ENCODE data around the gene ACTA1.
"Not testable (repeated sequence)": the region's sequence is repeated elsewhere in the genome, so short reads cannot be mapped to it uniquely, and the experiment has no call there.

ACTA1 gene

DNA sequence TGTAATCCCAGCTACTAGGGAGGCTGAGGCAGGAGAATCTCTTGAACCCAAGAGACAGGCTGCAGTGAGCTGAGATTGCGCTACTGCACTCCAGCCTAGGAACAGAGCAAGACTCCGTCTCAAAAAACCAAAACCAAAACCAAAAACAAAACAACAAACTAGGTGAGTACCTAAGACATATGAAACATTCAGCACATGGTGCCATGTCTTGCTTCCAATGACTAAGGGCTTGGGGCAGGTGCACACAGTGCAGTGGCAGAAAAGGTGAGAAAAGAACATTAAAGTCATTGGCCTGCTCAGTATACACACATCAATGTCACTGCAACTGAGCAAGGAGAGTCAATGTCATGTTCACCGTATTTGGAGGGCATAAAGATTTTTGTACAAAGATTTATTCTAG is 4.1 kb upstream of the ACTA1 start:
- DNase-seq: no peak

DNA sequence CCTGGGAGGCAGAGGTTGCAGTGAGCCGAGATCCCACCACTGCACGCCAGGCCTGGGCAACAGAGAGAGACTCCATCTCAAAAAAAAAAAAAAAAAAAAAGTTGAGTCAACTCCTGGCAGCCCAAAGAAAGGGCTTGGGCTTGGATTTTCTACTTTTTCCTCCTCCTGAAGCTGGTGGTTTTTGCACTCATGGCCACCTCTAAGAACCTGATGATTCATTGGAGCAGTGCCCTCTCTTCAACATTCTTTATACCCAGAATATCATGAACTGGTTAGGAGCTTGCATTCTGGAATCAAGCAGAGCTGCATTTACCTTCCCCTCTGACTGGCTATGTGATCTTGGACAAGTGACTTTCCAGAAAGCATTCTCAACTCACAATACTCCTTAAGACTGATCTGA is 3.5 kb upstream of the ACTA1 start:
- no peak for DNase-seq

DNA sequence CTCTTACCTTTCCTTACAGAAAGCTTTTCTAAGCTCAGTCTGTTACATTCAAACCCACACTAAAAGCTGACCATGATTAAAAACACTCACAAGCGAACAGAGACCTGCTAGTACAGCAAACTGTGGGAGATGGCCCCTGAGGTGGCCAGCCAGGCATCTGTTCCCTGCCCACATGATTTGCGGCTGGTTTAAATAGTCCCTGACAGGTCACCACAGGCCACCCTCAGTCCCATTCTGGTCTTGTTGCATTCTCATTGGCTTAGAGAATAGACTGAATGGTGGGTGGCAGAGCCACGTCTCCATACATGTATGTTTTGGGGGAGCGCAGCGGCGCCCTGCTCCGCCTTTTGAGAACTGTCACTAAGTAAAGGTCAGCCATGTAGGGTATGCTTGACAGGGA is 2.3 kb upstream of the ACTA1 start:
- DNase-seq: no peak

DNA sequence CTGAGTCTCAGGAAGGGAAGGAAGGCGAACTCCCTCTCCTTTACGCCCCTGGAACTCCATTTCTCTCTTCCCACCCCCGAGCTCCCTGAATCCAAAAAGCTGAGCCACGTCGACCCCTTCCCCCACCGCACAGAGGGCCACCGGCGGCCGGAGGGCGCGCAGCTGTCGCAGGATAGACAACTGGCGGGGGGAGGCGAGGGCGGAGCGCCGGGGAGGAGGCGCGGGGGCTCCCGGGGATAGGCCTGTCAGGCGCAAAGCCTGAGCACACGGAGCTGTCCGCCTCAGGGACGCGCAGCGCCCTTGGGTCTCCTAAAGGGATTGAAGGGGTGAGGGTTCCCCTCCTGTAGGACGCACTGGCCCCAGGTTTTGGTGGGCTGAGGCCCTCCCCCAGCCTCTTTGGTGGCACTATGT is 752 bp upstream of the ACTA1 start:
- DNase-seq: no peak

DNA sequence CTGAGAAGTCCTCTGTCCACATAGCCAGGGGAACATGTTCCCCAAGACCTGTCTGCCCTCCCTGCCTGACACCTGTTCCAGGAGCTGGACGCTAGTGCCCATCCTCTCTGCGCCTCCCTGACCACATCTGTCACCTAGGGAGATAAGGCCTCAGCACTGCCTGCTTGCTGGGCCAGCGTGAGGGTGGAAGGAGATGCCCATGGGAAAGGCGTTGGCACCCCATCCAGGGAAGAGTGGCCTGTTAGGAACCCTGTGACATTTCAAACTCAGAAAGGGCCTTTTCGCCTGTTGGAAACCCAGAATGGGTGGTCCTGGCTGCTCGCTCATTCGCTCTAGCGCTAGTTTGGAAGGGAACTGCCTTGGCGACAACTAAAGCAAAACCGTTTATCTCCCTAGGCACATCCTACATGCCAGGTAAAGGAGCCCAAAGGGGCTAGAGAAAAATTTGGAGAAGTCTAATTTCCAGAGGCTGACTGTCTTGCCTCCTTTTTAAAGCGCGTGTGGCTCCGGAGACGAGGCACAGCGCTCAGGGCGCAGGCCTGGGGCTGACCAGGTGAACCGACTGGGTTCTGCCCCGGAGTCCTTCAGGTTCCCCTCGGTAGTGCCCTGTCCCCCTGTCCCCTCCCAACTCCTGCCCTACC is 410 bp downstream of the ACTA1 start:
- DNase-seq: no peak

DNA sequence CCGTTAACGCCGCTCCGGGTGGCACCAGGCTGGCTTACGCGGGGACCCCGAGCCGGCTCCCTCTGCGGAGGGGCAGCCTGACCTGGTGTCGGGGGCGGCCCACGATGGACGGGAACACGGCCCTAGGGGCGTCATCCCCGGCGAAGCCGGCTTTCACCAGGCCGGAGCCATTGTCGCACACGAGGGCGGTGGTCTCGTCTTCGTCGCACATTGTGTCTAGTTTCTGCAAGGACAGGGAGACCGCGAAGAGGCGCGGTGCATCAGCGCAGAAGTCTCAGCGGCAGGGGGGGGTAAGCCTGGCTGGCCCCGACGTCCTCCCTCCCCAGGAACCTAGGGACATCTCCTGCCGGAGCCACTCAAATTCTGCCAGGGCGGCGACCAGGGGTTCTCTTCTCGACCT is 989 bp downstream of the ACTA1 start:
- DNase-seq: no peak

DNA sequence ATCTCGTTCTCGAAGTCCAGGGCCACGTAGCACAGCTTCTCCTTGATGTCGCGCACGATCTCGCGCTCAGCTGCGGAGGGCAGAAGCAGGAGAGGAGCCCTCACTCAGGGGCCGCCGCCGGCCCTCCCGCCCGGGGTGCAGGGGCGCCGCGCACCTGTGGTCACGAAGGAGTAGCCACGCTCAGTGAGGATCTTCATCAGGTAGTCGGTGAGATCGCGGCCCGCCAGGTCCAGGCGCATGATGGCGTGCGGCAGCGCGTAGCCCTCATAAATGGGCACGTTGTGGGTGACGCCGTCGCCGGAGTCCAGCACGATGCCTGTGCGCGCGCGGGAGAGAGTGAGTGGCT is 1.8 kb downstream of the ACTA1 start:
- no peak for DNase-seq

DNA sequence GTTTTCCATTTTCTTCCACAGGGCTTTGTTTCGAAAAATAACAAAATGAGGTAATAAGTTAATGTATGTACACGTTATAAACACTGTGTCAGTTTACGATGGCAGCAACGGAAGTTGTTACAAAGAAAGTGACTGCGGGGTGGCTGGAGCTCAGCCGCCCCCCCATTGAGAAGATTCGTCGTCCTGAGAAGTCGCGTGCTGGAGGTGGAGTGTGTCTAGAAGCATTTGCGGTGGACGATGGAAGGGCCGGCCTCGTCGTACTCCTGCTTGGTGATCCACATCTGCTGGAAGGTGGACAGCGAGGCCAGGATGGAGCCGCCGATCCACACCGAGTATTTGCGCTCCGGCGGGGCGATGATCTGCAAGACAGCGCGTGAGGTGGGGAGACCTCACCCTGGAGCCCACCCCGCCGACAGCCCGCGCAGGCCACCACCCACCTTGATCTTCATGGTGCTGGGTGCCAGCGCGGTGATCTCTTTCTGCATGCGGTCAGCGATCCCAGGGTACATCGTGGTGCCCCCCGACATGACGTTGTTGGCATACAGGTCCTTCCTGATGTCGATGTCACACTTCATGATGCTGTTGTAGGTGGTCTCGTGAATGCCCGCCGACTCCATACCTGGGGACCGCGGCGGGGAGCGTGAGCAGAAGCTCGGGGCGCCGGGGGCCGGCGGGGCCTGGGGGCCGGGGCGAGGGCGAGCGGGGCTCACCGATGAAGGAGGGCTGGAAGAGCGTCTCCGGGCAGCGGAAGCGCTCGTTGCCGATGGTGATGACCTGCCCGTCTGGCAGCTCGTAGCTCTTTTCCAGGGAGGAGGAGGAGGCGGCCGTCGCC is 2.4 kb downstream of the ACTA1 start:
- peak in 1 of 6 experiments; percentile 16 for DNase-seq

DNA sequence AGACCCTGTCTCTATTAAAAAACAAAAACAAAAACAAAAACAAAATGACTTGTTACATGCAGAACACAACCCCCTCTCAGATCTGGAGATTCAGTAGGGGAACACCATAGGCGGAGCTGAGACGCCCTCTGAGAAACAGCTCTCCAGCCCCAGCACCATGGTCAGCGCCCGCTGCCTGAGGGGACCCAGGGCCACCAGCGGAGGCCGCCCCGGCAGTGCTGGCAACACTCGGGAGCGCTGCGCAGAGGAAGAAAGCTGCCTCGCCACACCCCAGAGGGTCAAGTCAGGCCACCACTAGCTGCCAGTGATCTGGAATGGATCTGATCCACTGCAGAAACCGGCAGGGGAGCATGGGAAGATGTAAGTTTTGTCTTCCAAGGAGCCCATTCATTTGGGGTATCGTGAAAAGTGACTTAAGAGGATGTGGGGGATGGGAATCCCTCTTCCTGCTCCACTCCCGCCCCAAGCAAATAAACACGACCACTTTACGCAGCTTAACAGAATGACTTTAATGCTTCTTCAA is 3.1 kb downstream of the ACTA1 start:
- peak in 2 of 6 experiments; percentile 26 to 30 for DNase-seq

DNA sequence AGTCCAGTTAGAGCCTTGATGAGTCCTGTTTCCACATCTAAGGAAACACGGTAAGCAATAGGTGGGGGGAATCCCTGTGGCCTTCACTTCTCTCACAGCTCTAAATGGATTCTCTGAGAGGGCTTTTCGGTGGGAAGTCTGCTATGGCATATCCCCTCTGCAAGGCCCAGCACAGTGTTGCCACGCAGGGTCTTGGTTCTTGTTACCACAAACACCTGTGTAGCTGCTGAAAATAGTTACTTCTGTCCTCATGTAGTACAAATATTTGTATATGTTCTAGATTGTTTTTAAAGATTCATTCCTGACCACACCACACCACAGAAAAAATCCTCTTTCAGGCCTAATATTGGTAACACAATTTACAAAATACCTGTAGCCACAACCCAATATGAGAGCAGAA is 5.6 kb downstream of the ACTA1 start:
- no peak for DNase-seq

DNA sequence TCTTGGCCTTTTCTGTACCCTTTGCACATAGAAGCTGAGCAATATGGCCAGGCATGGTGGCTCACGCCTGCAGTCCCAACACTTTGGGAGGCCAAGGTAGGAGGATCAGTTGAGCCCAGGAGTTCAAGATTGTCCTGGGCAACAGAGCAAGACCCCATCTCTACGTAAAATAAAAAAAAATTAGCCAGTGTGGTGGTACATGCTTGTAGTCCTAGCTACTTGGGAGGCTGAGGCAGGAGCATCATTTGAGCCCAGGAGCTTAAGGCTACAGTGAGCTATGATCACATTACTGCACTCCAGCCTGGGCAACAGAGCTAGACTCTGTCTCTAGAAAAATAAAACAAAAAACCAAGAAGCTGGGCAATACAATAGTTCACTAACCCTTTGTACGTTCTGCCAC is 6.3 kb downstream of the ACTA1 start:
- DNase-seq: no peak

DNA sequence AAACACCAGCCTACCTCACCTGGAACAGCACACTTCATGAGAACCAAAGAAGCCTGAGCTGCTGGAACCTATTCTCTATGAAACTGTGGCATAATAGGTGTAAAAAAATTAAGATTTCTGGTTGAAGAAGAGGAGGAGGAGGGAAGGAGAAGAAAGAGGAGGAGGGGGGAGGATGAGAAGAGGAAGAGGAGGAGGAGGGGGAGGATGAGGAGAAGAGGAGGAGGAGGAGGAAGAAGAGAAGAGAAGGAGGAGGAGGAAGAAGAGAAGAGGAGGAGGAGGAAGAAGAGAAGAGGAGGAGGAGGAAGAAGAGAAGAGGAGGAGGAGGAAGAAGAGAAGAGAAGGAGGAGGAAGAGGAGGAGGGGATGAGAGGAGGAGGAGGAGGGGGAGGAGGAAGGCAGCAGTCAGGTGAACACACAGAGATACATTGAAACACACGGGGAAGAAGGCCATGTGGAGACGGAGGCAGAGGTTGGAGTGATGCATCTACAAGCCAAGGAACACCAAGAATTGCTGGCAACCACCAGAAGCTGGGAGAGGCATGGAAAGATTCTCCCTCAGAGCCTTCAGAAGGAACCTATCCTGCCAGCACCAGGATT is 8.2 kb downstream of the ACTA1 start:
- DNase-seq: no peak

DNA sequence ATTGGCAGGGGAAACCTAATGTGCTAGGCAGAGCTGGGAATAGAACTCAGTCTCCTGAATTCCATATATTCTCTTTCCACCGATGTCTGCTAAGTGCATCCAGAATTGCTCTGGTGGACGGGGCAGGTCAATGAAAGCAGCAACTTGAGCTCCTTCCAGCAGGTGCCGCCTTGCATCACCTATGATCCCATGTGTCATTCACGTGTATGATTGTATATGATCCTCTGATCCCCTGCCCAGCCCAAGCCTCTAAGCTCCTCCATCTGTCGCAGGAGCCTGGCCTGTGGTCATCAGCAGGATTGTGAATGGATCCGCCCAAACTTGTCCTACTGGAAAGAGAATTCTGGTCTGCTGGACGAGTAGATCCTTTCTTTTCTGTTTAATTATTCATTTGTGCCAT is 13.1 kb downstream of the ACTA1 start:
- no peak for DNase-seq

DNA sequence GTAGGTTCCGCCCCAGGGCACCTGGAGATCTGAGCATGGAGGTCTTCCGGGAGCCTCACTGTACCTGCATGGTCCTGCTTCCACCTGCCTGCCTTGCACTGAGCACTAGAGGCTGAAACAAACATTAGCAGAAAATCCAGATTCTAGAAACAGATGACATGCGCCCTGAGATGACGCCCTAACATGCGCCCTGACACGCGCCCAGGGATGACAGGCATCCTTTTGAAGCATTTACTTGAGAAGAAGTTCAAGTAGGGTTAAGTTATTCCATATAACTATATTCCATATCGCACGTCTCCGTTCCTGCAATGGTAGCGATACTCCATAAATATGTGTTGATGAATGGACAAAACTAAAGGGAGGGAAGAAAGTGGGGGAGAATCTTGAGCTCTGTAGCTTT is 13.7 kb downstream of the ACTA1 start:
- DNase-seq: no peak

DNA sequence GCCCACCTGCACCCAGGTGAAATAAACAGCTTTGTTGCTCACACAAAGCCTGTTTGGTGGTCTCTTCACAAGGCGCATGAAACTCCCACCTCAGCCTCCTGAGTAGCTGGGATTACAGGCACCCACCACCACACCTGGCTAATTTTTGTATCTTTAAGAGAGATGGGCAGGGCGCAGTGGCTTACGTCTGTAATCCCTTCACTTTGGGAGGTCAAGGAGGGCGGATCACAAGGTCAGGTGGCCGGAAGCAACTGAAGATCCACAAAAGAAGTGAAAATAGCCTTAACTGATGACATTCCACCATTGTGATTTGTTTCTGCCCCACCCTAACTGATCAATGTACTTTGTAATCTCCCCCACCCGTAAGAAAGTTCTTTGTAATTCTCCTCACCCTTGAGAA is 15.3 kb downstream of the ACTA1 start:
- DNase-seq: not testable (repeated sequence)

DNA sequence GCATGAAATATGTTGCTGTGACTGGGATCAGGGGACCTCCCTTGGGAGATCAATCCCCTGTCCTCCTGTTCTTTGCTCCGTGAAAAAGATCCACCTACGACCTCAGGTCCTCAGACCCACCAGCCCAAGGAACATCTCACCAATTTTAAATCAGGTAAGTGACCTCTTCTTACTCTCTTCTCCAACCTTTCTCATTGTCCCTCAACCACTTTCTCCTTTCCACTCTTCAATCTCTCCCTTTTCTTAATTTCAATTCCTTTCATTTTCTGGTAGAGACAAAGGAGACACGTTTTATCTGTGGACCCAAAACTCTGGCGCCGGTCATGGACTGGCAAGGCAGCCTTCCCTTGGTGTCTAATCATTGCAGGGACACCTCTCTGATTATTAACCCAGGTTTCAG is 21.1 kb downstream of the ACTA1 start:
- not testable (repeated sequence) for DNase-seq

DNA sequence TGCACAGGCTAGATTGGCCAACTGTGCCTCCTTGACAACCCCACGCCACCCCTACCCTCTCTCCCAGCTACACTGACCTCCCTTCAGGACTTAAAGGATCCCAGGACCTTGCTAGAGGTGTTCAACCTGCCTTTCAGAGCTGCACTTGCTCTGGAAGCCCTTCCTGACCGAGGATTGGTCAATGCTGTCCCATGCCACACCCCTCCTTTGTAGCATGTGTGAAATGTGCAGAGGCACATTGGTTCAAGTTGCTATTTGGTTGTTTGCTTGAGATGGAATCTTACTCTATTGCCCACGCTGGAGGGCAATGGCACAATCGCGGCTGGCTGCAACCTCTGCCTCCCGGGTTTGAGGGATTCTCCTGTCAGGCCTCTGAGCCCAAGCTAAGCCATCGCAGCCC is 21.8 kb downstream of the ACTA1 start:
- no peak for DNase-seq

DNA sequence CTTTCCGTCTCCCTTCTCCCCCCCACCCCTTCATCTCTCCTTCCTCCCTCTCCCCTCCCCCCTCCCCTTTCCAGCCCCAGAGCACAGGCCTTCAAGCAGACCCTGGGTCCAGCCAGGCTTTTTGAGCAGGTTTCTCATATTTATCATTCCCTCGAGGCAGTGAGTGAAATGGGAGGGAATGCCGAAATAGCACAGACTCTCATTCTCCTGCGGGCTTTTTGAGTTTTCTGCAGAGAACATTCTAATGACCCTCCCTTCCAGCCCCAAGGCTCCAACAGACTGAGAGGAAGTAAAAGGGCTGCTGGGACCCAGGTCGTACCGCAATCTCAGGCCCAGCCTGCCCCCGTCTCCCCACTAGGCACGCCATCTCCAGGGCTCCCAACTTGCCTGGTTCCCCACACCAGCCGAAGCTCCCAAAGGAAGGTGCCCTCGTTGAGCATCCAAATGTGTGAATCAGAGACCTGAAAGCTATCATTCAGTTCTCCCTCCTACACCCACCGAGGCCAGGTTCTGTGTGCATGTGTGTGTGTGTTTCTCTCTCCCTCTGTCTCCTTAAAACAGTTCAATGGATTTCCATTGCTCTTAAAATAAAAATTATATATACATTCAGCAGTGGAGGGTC is 22.3 kb downstream of the ACTA1 start:
- no peak for DNase-seq

DNA sequence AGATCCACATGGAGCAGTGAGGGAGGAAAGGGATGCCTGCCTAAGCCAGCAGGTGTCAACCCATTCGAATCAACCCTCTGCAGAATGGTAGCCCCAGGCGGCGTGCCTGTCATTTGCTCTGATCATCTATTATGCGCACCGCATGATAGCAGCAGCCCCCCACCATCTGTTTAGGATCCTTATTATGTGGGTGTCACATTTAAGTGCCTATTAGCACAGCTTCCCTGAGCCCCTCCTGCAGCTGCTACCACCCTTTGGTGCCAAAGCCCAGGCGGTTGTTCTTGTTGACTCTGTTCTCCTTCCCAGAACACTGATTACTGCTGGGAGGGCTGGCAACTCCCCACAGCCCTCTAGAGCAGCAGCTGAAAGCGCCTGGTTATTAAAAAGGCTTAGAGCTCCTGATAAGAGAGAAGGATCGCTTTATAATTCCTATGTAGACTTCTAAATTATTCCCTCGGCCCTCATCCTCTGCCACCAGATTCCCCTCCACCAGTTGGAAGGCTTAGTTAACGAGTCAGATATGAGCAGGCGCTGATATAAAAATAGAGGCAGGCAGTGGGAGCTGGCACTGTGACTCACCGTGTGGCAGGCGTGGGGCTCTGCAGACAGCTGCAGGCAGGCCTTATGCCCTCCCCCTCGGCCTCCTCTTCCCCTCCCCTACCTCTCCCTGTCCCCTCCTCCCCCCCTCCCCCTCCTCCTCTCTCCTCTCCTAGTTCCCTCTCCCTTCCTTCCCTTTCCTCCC is 23.0 kb downstream of the ACTA1 start:
- DNase-seq: no peak

DNA sequence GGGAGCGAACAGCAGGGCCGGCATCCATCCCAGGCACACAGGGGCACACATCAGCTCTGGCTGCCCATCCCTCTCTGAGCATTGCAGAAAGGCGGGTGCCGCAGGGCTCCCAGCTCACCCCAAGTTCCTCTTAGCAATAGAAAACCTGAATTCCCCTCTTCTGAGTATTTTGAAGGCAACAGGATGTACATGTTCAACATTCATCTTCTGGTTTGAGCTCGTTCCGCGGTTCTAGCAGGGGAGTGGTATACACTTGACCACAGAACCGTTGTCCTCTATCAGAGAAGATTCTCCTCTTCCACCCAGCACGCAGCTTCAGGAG is 23.6 kb downstream of the ACTA1 start:
- DNase-seq: no peak

DNA sequence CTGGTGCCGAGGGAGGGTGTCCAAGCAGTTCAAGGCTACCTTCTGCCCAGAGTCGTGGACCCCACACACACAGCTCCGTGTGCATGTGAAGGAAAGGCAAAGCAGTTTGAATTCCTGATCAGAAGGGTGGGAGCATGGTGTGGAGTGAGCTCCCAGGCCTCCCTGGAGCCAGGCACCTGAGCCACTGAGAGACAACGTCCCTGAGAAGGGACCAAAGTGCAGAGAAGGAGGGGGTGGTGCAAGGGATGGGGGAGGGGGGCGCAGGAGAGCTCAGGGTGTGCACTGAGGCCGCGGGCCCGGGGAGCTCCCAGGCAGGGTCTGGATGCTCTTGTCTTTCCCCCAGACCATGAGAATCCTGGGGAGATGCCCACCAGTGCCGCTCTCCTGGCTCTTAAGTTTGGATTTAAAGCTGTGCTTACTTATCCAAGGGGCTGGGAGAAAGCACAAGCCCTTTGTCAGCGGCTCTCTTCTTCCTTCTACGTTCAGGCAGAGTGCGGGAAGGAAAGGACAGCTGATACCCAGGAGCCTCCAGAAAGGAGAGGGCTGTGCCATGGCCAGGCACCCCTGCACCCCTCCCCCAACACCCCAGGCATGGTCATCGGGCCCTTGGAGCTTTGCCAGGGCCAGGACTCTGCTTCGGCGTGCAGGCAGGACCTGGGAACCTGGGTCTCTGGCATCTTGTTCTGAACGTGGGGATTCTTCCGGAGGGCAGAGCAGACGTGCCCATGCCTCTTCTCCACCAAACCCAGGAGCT is 24.1 kb downstream of the ACTA1 start:
- DNase-seq: no peak

DNA sequence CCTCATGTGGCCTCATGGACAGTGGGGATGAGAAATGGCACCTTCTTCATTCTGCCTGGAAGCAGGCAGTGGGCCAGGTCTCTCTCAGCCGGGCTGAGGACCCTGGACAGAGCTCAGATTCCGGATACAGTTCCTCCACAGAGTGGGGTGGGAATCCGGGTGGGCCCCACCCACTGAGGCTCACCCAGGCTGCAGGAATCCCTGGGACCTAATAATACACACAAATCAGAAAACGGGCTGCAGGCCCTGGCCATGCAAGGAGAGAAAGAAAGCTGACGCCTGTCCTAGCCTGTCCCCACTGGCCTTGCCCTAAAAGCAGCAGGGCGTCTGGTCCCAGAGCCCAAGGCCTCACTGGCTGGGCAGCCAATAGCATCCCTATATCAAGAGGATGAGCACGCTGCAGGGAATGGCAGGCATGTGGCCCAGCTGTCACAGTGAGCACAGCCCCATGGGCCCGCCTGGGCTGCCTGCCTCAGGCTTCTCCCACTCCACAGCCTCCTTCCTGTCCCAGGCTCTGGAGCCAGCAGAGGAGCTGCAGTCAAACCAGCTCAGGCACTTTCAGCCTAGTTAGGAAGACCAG is 25.3 kb downstream of the ACTA1 start:
- DNase-seq: no peak
